ENCODE results near the gene LORICRIN.
"Not testable (repeated sequence)": the region's sequence is repeated elsewhere in the genome, so short reads cannot be mapped to it uniquely, and the experiment has no call there.

The LORICRIN gene, protein sequence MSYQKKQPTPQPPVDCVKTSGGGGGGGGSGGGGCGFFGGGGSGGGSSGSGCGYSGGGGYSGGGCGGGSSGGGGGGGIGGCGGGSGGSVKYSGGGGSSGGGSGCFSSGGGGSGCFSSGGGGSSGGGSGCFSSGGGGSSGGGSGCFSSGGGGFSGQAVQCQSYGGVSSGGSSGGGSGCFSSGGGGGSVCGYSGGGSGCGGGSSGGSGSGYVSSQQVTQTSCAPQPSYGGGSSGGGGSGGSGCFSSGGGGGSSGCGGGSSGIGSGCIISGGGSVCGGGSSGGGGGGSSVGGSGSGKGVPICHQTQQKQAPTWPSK

DNA sequence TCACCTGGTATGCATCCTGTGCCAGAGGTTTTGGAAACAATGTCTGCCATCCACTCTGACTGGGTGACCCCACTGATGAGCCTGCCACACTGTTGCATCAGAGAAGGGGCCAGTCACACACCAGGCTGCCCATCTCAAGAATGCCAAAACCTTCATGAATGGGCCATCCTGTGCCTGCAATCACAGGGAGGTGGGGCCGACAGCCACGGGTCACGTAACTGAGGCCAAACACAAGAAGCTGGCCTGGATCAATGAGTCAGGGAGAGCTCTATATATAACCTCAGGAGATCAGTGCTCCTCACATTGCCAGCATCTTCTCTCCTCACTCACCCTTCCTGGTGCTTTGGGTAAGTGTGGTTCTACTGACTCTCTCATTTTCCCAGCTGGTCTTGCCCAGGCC lies at the start of gene LORICRIN:
LORICRIN (plus strand) TSS at position 301 of the 400 bp plus-strand sequence. CDS start 1,263 bp downstream, outside the sequence.
- no peak for DNase-seq (ENCODE audit: low read depth in 3 of 3)

DNA sequence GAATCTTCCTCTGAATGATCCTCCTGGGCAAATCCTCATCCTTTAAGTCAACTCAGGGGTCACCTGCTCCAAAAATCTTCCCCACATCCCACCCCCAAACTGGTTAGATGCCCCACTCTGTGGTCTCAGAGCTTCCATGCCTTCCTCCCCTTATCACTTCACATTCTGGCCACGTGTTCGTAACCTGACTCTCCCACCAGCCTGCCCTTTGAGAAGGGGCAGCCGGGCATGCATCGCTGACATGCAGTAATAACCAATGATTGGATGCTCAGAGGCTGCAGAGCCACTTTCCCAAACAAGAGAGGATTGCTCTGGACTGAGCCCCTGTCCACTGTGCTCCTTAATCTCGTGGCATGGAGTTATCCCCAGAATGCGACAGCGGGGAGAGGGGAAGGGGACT lies 49.3 kb upstream of the LORICRIN start:
- no peak for DNase-seq (ENCODE audit: low read depth in 3 of 3)

DNA sequence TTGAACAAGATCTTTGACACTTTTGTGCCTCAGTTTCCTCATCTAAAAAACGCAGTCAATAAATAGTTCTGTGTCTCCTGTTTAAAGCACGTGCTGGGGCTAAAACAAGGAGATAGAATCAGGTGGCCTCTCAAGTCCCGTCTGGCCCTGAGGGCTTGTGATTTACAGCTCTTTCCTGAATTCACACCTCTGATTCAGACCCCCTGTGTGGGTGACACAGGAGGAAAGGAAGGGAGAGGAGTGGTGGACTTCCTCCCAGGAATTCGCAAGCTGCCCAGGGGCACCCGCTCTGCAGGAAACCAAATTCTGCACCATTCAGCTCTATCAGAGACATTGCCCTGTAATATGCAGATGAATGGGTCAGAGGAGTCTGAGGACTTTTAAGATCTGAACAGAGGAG lies 47.3 kb upstream of the LORICRIN start:
- no peak for DNase-seq (ENCODE audit: low read depth in 3 of 3)

DNA sequence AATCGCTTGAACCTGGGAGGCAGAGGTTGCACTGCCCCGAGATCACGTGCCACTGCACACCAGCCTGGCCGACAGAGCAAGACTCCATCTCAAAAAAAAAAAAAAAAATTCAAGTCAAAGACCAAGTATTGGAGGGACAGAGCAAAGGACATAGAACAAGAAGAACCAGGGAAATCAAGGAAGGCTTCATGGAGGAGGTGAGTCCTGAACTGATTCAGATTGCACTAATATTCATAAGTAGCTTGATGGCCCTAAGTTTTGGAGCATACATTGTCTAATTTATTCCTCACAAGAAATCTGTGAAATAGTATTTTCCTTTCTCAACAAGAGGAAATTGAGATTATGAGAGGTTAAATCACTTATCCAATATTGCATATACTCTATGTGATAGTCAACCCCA lies 46.0 kb upstream of the LORICRIN start:
- no peak for DNase-seq (ENCODE audit: low read depth in 3 of 3)

DNA sequence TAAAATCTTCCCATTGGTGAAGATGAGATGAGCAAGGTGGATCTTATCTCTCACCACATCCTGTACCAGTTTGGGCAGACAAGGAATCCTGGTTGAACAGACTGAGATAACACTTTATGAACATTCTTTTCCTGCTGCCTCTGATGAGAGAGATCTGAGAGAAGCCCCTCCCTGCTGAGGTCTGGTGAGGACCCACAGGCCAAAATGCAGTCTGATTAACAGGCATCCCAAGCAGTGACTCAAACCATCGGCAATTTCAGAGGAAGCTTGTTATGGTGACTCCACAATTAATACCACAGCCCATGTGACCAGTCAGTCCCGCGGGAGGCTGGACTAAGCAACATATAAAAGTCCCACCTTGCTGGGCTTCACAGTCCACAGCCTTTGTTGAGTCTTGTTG lies 42.3 kb upstream of the LORICRIN start, which contains the start of gene PRR9:
PRR9 (plus strand) TSS at position 373 of the 400 bp plus-strand sequence. CDS start 561 bp downstream, outside the sequence.
- no peak for DNase-seq (ENCODE audit: low read depth in 3 of 3)

DNA sequence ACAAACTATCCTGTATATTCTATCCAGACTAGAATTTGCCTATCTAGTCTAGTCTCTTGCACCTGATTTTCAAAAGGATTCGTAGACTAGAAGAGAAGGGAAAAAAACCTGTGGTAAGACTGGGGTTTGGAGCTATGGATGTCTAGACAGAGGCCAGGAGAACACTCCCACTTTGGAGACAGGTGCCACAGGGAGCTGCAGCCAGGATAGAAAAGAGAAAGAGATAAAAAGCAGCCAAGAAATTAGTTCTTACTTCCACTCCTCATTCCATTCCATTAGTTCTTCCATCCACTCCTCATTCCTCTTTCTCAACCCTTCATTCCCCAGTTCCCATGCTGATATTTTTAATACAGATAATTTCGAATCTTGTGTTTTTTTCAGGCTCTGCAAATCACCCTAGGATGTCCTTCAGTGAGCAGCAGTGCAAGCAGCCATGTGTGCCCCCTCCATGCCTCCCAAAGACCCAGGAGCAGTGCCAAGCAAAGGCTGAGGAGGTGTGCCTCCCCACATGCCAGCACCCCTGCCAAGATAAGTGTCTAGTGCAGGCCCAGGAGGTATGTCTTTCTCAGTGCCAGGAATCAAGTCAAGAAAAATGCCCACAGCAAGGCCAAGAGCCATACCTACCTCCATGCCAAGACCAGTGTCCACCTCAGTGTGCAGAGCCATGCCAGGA lies 41.6 kb upstream of the LORICRIN start:
- no peak for DNase-seq (ENCODE audit: low read depth in 3 of 3)

DNA sequence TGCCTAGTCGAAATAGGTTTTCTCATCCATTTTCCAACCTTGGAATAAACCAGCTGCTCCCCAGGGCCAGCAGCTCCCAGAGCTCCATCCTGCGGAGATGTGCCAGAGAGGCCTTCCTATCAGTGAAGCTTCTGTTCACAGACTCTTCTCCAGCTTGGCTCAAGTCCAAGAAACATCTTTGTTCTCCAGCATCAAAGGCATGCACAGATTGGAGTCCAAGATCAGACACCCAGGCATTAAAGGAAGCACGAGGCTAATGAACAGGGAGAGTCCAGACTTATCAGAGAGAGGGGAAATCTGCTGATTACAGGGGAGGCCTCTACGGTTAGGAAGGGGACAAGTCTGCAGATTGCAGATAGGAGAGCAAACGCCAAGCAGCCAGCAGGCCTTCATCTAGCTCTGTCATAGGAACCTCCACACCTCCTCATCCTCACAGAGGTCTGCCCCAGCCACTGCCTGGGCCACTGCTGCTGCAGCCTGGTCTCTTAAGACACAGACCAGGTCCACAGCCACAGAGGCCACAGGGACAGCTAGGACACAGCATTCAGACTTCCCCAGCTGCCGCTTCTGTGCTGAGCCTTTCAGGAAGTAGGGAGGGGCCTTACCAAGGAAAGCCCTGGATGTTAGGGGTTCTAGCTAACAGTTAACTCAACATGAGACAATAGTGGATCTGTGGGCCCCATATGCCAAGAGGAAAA lies 38.7 kb upstream of the LORICRIN start:
- no peak for DNase-seq (ENCODE audit: low read depth in 3 of 3)

DNA sequence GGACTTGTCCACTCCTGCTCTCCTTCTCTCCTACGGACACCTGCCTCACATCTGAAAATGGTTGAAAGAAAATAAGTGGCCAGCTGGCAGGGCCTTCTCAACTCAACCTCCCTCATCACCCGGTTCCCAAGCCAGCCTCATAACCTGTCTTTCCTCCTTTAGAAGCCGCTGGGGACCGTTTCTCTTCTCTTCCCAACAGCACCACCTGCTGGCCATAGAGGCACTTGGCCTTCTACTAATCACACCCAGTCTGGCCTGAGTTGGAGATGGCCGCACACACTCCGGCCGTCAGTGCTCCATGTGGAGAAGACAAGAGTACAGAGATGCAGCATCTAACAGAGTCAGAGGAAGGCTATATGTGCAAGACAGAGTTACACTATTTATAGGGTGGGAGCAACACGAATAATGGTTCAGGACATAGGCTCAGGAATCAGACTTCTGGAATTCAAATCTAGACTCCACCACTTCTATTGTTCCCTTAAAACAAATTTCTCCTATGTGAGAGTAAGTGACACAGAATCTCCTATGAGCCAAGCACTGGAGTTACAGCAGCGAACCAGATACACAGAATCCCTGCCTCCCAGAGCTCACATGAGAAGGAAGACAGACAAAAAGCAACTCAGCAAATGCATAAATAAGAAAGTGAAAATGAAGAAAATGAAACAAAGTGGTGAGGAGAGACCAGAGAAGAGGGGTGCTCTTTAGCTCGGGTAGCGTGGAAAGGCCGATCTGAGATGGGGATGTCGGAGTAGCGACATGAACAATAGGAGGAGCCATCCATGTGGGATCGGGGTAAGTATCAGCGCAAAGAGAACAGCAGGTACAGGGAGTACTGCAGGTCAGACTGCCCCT lies 36.2 kb upstream of the LORICRIN start:
- DNase-seq (ENCODE audit: low read depth in 3 of 3) = peak; percentile 13 to 29 (median 18)

DNA sequence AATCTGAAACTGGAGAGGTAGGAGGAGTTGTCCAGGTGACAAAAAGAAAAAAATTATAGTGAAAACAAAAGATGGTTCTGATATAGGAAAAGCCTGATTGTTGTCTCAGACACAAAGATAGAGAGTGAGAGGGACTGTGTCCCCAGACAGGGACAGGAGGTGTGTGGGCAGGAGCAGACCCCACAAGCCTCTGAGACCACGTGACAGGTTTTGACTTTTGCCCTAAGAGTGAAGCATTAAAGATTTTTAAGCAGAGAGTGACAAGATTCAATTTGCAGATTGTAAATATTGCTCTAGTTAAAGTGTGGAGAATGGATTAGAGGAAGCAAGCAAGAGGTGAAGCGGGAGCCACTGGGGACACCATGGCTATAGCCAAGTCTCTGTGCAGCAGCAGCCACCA lies 31.7 kb upstream of the LORICRIN start:
- no peak for DNase-seq (ENCODE audit: low read depth in 3 of 3)

DNA sequence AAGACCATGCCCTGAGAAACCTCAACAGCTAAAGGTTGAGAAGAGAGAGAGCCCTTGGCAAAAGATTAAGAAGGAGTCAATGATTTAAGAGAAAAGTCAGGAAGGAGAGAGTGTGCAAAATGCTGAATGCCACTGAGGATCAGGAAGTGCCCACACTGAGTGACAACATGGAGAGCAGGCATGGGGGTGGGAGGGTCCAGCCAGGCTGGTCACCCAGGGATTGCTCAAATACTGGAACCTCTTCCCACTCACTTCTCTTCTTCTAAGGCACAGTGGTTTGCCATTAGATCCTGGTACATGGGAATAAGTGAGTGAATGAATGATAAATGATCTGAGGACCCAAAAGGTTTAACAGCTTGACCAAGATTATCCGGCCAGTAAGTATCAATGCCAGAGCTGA lies 31.0 kb upstream of the LORICRIN start:
- DNase-seq (ENCODE audit: low read depth in 3 of 3) = no peak

DNA sequence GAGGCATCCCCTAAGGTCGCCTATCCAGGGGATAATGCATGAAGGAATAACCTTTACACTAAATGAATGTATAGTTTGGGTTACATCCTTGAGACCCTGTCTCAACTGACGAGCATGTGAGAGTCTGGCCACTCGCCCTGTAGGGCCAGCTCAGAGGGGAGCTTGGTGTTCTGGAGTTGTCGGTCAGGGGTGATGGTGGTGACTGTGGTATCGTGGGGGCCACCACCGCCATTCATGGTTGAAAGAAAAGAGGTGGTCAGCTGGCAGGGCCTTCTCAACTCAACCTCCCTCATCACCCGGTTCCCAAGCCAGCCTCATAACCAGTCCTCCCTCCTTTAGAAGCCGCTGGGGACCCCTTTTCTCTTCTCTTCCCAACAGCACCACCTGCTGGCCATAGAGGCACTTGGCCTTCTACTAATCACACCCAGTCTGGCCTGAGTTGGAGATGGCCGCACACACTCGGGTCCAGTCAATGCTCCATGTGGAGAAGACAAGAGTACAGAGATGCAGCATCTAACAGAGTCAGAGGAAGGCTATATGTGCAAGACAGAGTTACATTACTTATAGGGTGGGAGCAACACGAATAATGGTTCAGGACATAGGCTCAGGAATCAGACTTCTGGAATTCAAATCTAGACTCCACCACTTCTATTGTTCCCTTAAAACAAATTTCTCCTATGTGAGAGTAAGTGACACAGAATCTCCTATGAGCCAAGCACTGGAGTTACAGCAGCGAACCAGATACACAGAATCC lies 30.2 kb upstream of the LORICRIN start:
- not testable (repeated sequence) for DNase-seq (ENCODE audit: low read depth in 3 of 3)

DNA sequence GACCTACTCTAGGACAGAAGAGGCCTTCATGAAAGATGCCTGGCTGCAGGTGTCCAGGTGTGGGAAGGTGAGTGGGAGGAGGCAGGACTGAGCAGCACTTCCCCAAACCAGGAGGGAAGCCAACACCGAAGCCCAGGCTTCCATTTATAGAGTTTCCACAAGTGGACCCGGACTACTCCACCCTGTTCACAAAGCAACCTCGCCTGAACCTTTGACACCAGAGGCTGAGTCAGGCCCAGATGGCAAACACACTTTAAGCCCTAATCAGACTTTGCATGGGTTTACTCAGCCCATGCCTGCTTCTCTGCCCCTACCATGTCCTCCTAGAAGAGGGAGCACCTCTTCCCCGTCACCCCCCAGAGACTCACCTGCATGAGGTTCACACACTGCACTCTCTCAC lies 28.1 kb upstream of the LORICRIN start:
- DNase-seq (ENCODE audit: low read depth in 3 of 3) = no peak

DNA sequence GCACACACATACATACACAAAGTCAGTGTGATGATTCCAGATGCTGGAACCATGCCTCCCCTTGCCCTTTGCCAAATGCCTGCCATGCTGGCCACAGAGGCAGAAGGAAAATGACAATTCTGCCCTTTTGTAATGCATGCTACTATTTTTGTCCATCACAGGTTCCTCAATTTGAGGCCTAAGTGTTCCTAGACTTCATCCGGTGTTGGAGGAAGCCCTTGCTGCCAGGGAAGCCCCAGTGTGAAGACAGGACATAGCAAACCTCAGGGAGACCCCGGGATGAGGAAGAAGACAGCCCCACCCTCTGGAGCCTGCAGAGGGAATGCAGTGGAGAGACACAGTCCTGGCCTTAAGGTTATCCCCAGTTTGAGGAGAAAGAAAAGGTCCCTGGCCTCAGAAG lies 27.7 kb upstream of the LORICRIN start:
- no peak for DNase-seq (ENCODE audit: low read depth in 3 of 3)

DNA sequence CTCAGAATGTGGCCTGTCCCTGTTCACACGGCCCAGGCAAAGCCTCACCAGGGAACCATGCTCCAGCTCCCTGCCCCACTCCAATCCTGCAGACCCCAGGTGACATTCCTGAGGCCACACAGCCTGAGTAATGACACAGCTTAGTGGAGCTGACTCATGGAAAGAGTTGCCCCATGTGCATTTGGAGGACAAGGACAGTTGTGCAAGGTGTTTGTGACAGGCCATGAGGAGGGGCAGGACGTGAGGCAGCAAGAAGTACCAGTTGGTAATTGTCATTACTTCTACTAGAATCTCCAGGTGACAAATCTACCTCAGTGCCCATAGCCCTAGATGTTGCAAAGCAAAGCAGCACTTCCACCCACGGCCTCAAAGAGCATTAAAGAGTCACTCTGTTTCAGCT lies 26.9 kb upstream of the LORICRIN start:
- no peak for DNase-seq (ENCODE audit: low read depth in 3 of 3)

DNA sequence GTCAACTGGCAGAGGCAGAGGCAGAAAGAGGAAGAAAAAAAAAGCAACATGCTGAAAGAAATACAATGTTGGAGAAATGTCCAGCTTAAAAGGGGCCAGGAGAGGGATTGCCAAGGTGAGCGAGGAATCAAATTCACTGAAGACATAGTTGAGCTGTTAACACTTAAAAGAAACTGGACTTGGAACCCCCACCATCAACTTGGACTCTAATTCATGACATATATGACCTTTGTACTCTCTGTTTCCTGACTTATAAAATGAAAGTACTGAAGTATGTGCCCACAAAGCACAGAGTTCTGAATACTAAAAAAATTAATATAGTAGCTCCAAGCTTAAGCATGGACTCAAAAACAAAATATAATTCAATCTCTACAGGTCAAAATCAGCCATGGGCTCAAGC lies 26.0 kb upstream of the LORICRIN start:
- no peak for DNase-seq (ENCODE audit: low read depth in 3 of 3)

DNA sequence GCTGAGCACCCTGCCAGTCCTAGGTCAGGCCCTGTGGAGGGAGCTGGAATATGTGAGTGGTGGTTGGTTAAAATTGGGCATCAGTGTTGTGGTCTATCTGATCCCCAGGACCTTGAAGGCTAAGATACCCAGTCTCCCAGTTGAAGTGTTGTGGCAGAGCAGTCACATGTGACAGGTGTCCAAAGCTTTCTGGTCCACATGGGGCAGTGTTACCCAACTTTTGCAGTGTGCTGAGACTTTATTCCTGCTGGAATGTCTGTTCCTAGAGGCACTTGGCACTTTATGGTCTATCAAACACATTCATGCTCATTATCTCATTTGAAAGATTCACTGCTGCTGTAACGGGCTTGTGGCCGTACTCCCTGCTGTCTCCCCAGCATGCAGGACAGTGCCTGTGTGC lies 21.0 kb upstream of the LORICRIN start:
- DNase-seq (ENCODE audit: low read depth in 3 of 3) = no peak

DNA sequence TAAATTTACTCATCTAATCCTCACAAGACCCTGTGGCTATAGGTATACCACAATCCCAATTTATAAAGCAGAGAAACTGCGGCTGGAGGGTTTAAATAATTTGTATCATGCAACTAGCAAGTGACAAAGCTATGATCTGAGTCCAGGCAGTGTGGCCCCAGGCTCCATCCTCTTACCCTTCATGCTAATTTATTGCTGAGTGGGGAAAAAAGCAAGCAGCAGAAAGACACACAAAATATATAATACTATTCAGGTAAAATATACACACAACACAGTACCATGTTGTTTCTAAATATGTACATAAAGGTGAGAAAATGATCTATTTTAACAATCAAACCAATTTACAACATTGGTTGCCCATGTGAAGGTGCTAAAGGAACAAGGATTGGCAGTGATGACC lies 17.3 kb upstream of the LORICRIN start:
- no peak for DNase-seq (ENCODE audit: low read depth in 3 of 3)

DNA sequence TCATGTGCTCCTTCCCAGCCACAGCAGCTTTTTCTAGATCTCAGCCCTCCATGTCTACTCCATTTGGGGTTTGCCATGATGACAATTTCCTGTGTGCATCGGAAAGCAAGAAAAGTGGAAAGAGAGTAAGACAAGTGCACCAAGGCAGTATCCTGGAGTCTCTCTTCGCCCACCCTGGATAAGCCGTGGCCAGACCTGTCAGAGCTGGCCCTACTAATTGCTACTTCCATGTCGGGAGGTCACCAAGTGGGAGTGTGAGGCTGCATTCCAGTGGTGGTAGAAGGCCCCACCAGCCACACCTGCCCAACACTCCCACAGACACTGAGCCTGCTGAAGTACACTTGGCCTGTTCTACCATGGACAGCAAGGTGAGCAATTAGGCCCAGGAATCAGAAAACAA lies 14.0 kb upstream of the LORICRIN start:
- no peak for DNase-seq (ENCODE audit: low read depth in 3 of 3)

DNA sequence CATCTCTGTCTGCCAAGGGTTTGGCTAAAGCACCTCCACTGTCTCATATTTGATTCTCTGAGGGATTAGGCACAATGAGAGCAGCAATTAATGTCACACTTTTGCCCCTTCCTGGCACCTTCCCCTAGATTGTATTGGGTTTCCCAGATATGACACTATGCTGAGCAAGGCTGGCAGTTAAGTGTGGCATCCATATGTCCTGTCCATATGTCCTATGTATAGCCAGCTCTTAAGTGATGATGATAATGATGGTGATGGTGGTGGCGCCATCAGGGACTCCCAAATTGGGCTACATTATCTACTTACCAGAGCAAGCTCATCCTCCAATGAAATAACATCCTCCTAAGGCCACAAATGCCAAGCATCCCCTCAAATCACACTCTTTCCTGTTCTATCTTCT lies 13.5 kb upstream of the LORICRIN start:
- DNase-seq (ENCODE audit: low read depth in 3 of 3) = no peak

DNA sequence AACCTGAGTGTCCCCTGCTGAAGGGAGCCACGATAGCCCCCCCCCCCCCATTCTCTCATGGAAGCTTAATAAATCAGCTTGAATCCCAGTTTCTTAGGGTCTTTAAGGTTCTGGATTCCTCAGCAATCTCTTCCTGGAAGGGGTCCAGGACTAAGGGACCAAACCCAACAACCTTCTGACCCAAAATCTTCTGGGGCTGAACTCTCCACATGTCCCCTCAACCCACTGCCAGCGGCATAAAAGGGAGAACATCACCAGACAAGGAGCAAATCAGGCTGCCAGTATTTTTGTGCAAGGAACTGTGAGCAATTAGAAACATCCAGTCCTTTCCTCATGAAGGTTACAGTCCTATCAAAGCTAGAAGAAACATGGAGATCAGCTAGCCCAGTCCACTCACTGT lies 12.7 kb upstream of the LORICRIN start:
- DNase-seq (ENCODE audit: low read depth in 3 of 3) = no peak
